ENCODE results near the gene STMP1. TPM values are rescaled to one million over a fixed set of nuclear protein-coding genes. Genes with fewer than 3 reads are reported as not detected.

The STMP1 gene
- total RNA-seq, 1 donor from 2014 or later = 29.7 TPM

- DNase-seq (ENCODE audit: low read depth) (no peak), FAIRE-seq (no peak)
- no peaks in the 10 kb centered on the region for H3K9me3 Mint-ChIP-seq (ENCODE audit: unreplicated experiment)
- H3K4me3 Mint-ChIP-seq (ENCODE audit: unreplicated experiment) = no peak overlapping the region
- no peak overlapping the region for H3K4me3 ChIP-seq (ENCODE audit: insufficient read depth, low read depth, low read length)
- H3K9ac ChIP-seq (ENCODE audit: low read length) = no peak overlapping the region
- H2AFZ ChIP-seq (ENCODE audit: low read depth, low read length) = no peak overlapping the region
- peaks cover 10% of the 10 kb centered on the region for H3K36me3 Mint-ChIP-seq (ENCODE audit: low read depth, unreplicated experiment)
- H3K4me1 Mint-ChIP-seq (ENCODE audit: low read depth, unreplicated experiment) = peaks cover 52% of the 10 kb centered on the region
- no peaks in the 10 kb centered on the region for H3K9me3 ChIP-seq (ENCODE audit: insufficient read depth, low read depth, low read length)
- H3K4me1 ChIP-seq (ENCODE audit: insufficient read depth, low read length) = peaks cover 43% of the 10 kb centered on the region
- H3K79me2 ChIP-seq (ENCODE audit: insufficient read depth, low read length) = peaks cover 3% of the 10 kb centered on the region
- H4K20me1 ChIP-seq (ENCODE audit: insufficient read depth, low read length) = peaks cover 5% of the 10 kb centered on the region
- no peaks in the 10 kb centered on the region for H3K27me3 ChIP-seq (ENCODE audit: insufficient read depth, low read length)
- no peak overlapping the region for H3K27ac ChIP-seq (ENCODE audit: low read depth, low read length)
- H3K36me3 ChIP-seq (ENCODE audit: insufficient read depth, low read length) = no peaks in the 10 kb centered on the region
- TF ChIP-seq EZH2 (IDR thresholded peaks at IDR 0.05; ENCODE audit: insufficient read depth, low read length) (no peak), CTCF (IDR thresholded peaks at IDR 0.05; ENCODE audit: insufficient read depth, low read depth, low read length) (no peak)
- H3K27me3 Mint-ChIP-seq (ENCODE audit: low read depth, unreplicated experiment) = no peaks in the 10 kb centered on the region
- H3K27ac Mint-ChIP-seq (ENCODE audit: unreplicated experiment) = no peak overlapping the region
- no peak overlapping the region for H3K4me2 ChIP-seq (ENCODE audit: low read length)
Observed at GRCh38 chr7:135682191-135682590, 19.9 kb downstream of the STMP1 start.

- H3K27ac ChIP-seq (ENCODE audit: low read depth, low read length) = no peak overlapping the region
- H3K4me1 ChIP-seq (ENCODE audit: insufficient read depth, low read length) = peaks cover 34% of the 10 kb centered on the region
- Mint-ChIP-seq H3K36me3 (ENCODE audit: low read depth, unreplicated experiment) (peaks cover 8% of the 10 kb centered on the region), H3K27me3 (ENCODE audit: low read depth, unreplicated experiment) (no peaks in the 10 kb centered on the region), H3K4me1 (ENCODE audit: low read depth, unreplicated experiment) (peaks cover 41% of the 10 kb centered on the region), H3K27ac (ENCODE audit: unreplicated experiment) (no peak overlapping the region), H3K9me3 (ENCODE audit: unreplicated experiment) (no peaks in the 10 kb centered on the region), H3K4me3 (ENCODE audit: unreplicated experiment) (no peak overlapping the region)
- H3K4me3 ChIP-seq (ENCODE audit: insufficient read depth, low read depth, low read length) = no peak overlapping the region
- H3K36me3 ChIP-seq (ENCODE audit: insufficient read depth, low read length) = no peaks in the 10 kb centered on the region
- FAIRE-seq (no peak), DNase-seq (ENCODE audit: low read depth) (no peak)
- peak overlapping the region; percentile 16 for H3K4me2 ChIP-seq (ENCODE audit: low read length)
- H3K79me2 ChIP-seq (ENCODE audit: insufficient read depth, low read length) = no peaks in the 10 kb centered on the region
- peaks cover 5% of the 10 kb centered on the region for H4K20me1 ChIP-seq (ENCODE audit: insufficient read depth, low read length)
- no peaks in the 10 kb centered on the region for H3K27me3 ChIP-seq (ENCODE audit: insufficient read depth, low read length)
- no peak overlapping the region for H3K9ac ChIP-seq (ENCODE audit: low read length)
- H2AFZ ChIP-seq (ENCODE audit: low read depth, low read length) = no peak overlapping the region
- no peaks in the 10 kb centered on the region for H3K9me3 ChIP-seq (ENCODE audit: insufficient read depth, low read depth, low read length)
- TF ChIP-seq CTCF (IDR thresholded peaks at IDR 0.05; ENCODE audit: insufficient read depth, low read depth, low read length) (no peak), EZH2 (IDR thresholded peaks at IDR 0.05; ENCODE audit: insufficient read depth, low read length) (no peak)
Observed at GRCh38 chr7:135683609-135684008, 21.3 kb downstream of the STMP1 start.

- Mint-ChIP-seq H3K27ac (ENCODE audit: unreplicated experiment) (peak overlapping the region; percentile 88), H3K27me3 (ENCODE audit: low read depth, unreplicated experiment) (no peaks in the 10 kb centered on the region), H3K4me3 (ENCODE audit: unreplicated experiment) (peak overlapping the region; percentile 34), H3K36me3 (ENCODE audit: low read depth, unreplicated experiment) (peaks cover 8% of the 10 kb centered on the region), H3K9me3 (ENCODE audit: unreplicated experiment) (no peaks in the 10 kb centered on the region), H3K4me1 (ENCODE audit: low read depth, unreplicated experiment) (peaks cover 36% of the 10 kb centered on the region)
- H3K9ac ChIP-seq (ENCODE audit: low read length) = no peak overlapping the region
- peaks cover 30% of the 10 kb centered on the region for H3K4me1 ChIP-seq (ENCODE audit: insufficient read depth, low read length)
- H4K20me1 ChIP-seq (ENCODE audit: insufficient read depth, low read length) = peaks cover 5% of the 10 kb centered on the region
- TF ChIP-seq CTCF (IDR thresholded peaks at IDR 0.05; ENCODE audit: insufficient read depth, low read depth, low read length) (no peak), EZH2 (IDR thresholded peaks at IDR 0.05; ENCODE audit: insufficient read depth, low read length) (no peak)
- H3K27ac ChIP-seq (ENCODE audit: low read depth, low read length) = no peak overlapping the region
- H3K9me3 ChIP-seq (ENCODE audit: insufficient read depth, low read depth, low read length) = no peaks in the 10 kb centered on the region
- peak; percentile 43 for FAIRE-seq
- H3K4me3 ChIP-seq (ENCODE audit: insufficient read depth, low read depth, low read length) = no peak overlapping the region
- H3K27me3 ChIP-seq (ENCODE audit: insufficient read depth, low read length) = no peaks in the 10 kb centered on the region
- H3K4me2 ChIP-seq (ENCODE audit: low read length) = peak overlapping the region; percentile 16
- H3K36me3 ChIP-seq (ENCODE audit: insufficient read depth, low read length) = no peaks in the 10 kb centered on the region
- DNase-seq (ENCODE audit: low read depth) = peak; percentile 49
- no peak overlapping the region for H2AFZ ChIP-seq (ENCODE audit: low read depth, low read length)
- no peaks in the 10 kb centered on the region for H3K79me2 ChIP-seq (ENCODE audit: insufficient read depth, low read length)
Observed at GRCh38 chr7:135684136-135684535, 21.8 kb downstream of the STMP1 start.

Measured in astrocyte (in vitro differentiated cells and primary cell).